Measurements from ENCODE around the gene POP4. TPM values are rescaled to one million over a fixed set of nuclear protein-coding genes. Genes with fewer than 3 reads are reported as not detected.

POP4 gene
- total RNA-seq, 1 donor from 2014 or later: 31.4 TPM

- Histone ChIP-seq H3K27me3 (no peaks in the 10 kb centered on the region), H3K36me3 (no peaks in the 10 kb centered on the region)
- no peak for DNase-seq (ENCODE audit: extremely low spot score in 2 of 2)
Observed at GRCh38 chr19:29591670-29592069, 14.4 kb upstream of the POP4 start.

GRCh38 chr19:29593869-29594268 is 12.2 kb upstream of the POP4 start:
- no peaks in the 10 kb centered on the region for H3K9me3 ChIP-seq
- DNase-seq (ENCODE audit: extremely low spot score in 2 of 2): no peak
- no peak overlapping the region for H3K4me3 ChIP-seq
- intact Hi-C loops (cut with DNase I): no loop called here
- H3K27ac ChIP-seq: no peak overlapping the region
- no peaks in the 10 kb centered on the region for H3K36me3 ChIP-seq
- no peak for TF ChIP-seq POLR2A (IDR thresholded peaks at IDR 0.05)
- TF ChIP-seq POLR2AphosphoS5 (IDR thresholded peaks at IDR 0.05; ENCODE audit: insufficient read depth in 1 of 2, low read depth in 1 of 2): no peak
- TF ChIP-seq CTCF (IDR thresholded peaks at IDR 0.05): no peak
- H3K4me1 ChIP-seq: no peaks in the 10 kb centered on the region
- no peaks in the 10 kb centered on the region for H3K27me3 ChIP-seq

More at GRCh38 chr19:29591670-29592069, 14.4 kb upstream of the POP4 start:
- no peaks in the 10 kb centered on the region for H3K9me3 ChIP-seq
- H3K4me1 ChIP-seq: no peaks in the 10 kb centered on the region
- intact Hi-C loops (cut with DNase I): no loop called here
- no peak for TF ChIP-seq CTCF (IDR thresholded peaks at IDR 0.05)
- TF ChIP-seq POLR2AphosphoS5 (IDR thresholded peaks at IDR 0.05; ENCODE audit: insufficient read depth in 1 of 2, low read depth in 1 of 2): no peak
- TF ChIP-seq POLR2A (IDR thresholded peaks at IDR 0.05): no peak
- H3K27ac ChIP-seq: no peak overlapping the region
- H3K4me3 ChIP-seq: no peak overlapping the region

- DNase-seq (ENCODE audit: extremely low spot score in 2 of 2): no peak
- TF ChIP-seq POLR2AphosphoS5 (IDR thresholded peaks at IDR 0.05; ENCODE audit: insufficient read depth in 1 of 2, low read depth in 1 of 2) (no peak), POLR2A (IDR thresholded peaks at IDR 0.05) (no peak), CTCF (IDR thresholded peaks at IDR 0.05) (no peak)
- Histone ChIP-seq H3K4me3 (no peak overlapping the region), H3K36me3 (no peaks in the 10 kb centered on the region), H3K9me3 (no peaks in the 10 kb centered on the region), H3K27me3 (no peaks in the 10 kb centered on the region), H3K27ac (no peak overlapping the region), H3K4me1 (no peaks in the 10 kb centered on the region)
- intact Hi-C loops (cut with DNase I): no loop called here
Observed at GRCh38 chr19:29596080-29596727, 9.9 kb upstream of the POP4 start.

- no peak for TF ChIP-seq POLR2A (IDR thresholded peaks at IDR 0.05)
- TF ChIP-seq CTCF (IDR thresholded peaks at IDR 0.05): no peak
- no peak for TF ChIP-seq POLR2AphosphoS5 (IDR thresholded peaks at IDR 0.05; ENCODE audit: insufficient read depth in 1 of 2, low read depth in 1 of 2)
- intact Hi-C loops (cut with DNase I): no loop called here
- H3K4me3 ChIP-seq: no peak overlapping the region
- no peaks in the 10 kb centered on the region for H3K27me3 ChIP-seq
- H3K4me1 ChIP-seq: no peaks in the 10 kb centered on the region
- H3K36me3 ChIP-seq: no peaks in the 10 kb centered on the region
- DNase-seq (ENCODE audit: extremely low spot score in 2 of 2): no peak
- H3K9me3 ChIP-seq: no peaks in the 10 kb centered on the region
- H3K27ac ChIP-seq: no peak overlapping the region
Observed at GRCh38 chr19:29596885-29597525, 9.1 kb upstream of the POP4 start.

GRCh38 chr19:29598036-29598435 is 8.0 kb upstream of the POP4 start:
- H3K27me3 ChIP-seq: no peaks in the 10 kb centered on the region
- no peaks in the 10 kb centered on the region for H3K4me1 ChIP-seq
- TF ChIP-seq POLR2AphosphoS5 (IDR thresholded peaks at IDR 0.05; ENCODE audit: insufficient read depth in 1 of 2, low read depth in 1 of 2): no peak
- TF ChIP-seq POLR2A (IDR thresholded peaks at IDR 0.05): no peak
- no peak for TF ChIP-seq CTCF (IDR thresholded peaks at IDR 0.05)
- H3K36me3 ChIP-seq: no peaks in the 10 kb centered on the region
- H3K9me3 ChIP-seq: no peaks in the 10 kb centered on the region
- H3K4me3 ChIP-seq: no peak overlapping the region
- DNase-seq (ENCODE audit: extremely low spot score in 2 of 2): no peak
- no peak overlapping the region for H3K27ac ChIP-seq
- intact Hi-C loops (cut with DNase I): no loop called here
